ENCODE data around the gene CTRB2.

- TF ChIP-seq CTCF (IDR thresholded peaks at IDR 0.05; ENCODE audit: control extremely low read depth in 1 of 3, insufficient read depth in 1 of 3, low read depth in 1 of 3, low read length in 3 of 3) (no peak), ATF2 (IDR thresholded peaks at IDR 0.05; ENCODE audit: low read length) (no peak), KDM1A (IDR thresholded peaks at IDR 0.05; ENCODE audit: borderline replicate concordance, low read length) (no peak), POLR2A (IDR thresholded peaks at IDR 0.05; ENCODE audit: control extremely low read depth in 1 of 2, low read depth in 2 of 2, low read length in 2 of 2) (no peak), JUN (IDR thresholded peaks at IDR 0.05; ENCODE audit: low read depth, low read length) (no peak), EZH2 (IDR thresholded peaks at IDR 0.05; ENCODE audit: low read depth, low read length, severe bottlenecking) (no peak), TAF1 (IDR thresholded peaks at IDR 0.05; ENCODE audit: low read depth, low read length) (no peak)
These were observed 30.6 kb upstream of the CTRB2 start for GRCh38 chr16:75237398-75238131.
